ENCODE measurements around the gene GNAL. TPM values are rescaled to one million over a fixed set of nuclear protein-coding genes. Genes with fewer than 3 reads are reported as not detected.

The GNAL gene
- total and polyA plus RNA-seq, 2 experiments from 2014 or later = 7.5 to 21.6 TPM

- H4K20me1 ChIP-seq (replicated peaks; ENCODE audit: insufficient read depth) = no peaks in the 10 kb centered on the region
- H3K27ac Mint-ChIP-seq = no peak overlapping the region
- H3K27me3 ChIP-seq (ENCODE audit: insufficient read depth) = no peaks in the 10 kb centered on the region
- no peaks in the 10 kb centered on the region for H3K36me3 ChIP-seq (ENCODE audit: insufficient read depth)
- no peaks in the 10 kb centered on the region for H3F3A ChIP-seq (replicated peaks; ENCODE audit: low read depth)
- peaks cover 4% of the 10 kb centered on the region for H3K27me3 Mint-ChIP-seq (ENCODE audit: insufficient read depth, low read depth, poor library complexity)
- H3K9me2 ChIP-seq (ENCODE audit: insufficient read depth) = no peaks in the 10 kb centered on the region
- no peak for DNase-seq (ENCODE audit: low spot score)
- TF ChIP-seq ZNF331 (CRISPR knock-in tag; IDR thresholded peaks at IDR 0.05; ENCODE audit: low read depth) (no peak), NANOG (IDR thresholded peaks at IDR 0.05; ENCODE audit: borderline replicate concordance) (no peak), POLR2AphosphoS5 (IDR thresholded peaks at IDR 0.05; ENCODE audit: low read depth) (no peak), CTCF (conservative IDR thresholded peaks at IDR 0.05; ENCODE audit: low read depth in 2 of 2) (no peak), EZH2phosphoT487 (IDR thresholded peaks at IDR 0.05; ENCODE audit: unreplicated experiment) (no peak), EZH2 (IDR thresholded peaks at IDR 0.05; ENCODE audit: low read depth, unreplicated experiment) (no peak), ETS1 (IDR thresholded peaks at IDR 0.05) (no peak)
- H3K4me3 Mint-ChIP-seq = no peak overlapping the region
- H3K4me1 ChIP-seq (ENCODE audit: insufficient read depth) = peaks cover 8% of the 10 kb centered on the region
- no peak overlapping the region for H3K4me3 ChIP-seq
- no peaks in the 10 kb centered on the region for H3K79me2 ChIP-seq (replicated peaks; ENCODE audit: insufficient read depth)
- no peaks in the 10 kb centered on the region for H3K36me3 Mint-ChIP-seq (ENCODE audit: low read depth)
- no peak for ATAC-seq
- no peak overlapping the region for H3K4me2 ChIP-seq
- peaks cover 15% of the 10 kb centered on the region for H3K4me1 Mint-ChIP-seq
- no peaks in the 10 kb centered on the region for H3K9me3 Mint-ChIP-seq
- no peak overlapping the region for H2AFZ ChIP-seq
- no peak overlapping the region for H3K27ac ChIP-seq (ENCODE audit: low read depth)
Measured at GRCh38 chr18:11801573-11801972, 112.5 kb downstream of the GNAL start.

- Histone ChIP-seq H3K4me1 (ENCODE audit: insufficient read depth) (peaks cover 14% of the 10 kb centered on the region), H3K9me2 (ENCODE audit: insufficient read depth) (no peaks in the 10 kb centered on the region), H3K27ac (ENCODE audit: low read depth) (no peak overlapping the region), H3K4me3 (no peak overlapping the region), H3K27me3 (ENCODE audit: insufficient read depth) (no peaks in the 10 kb centered on the region), H2AFZ (no peak overlapping the region), H3F3A (replicated peaks; ENCODE audit: low read depth) (0 out of 2 replicates have a peak, but pooled peaks cover 4% of the 10 kb centered on the region), H3K4me2 (no peak overlapping the region), H4K20me1 (replicated peaks; ENCODE audit: insufficient read depth) (no peaks in the 10 kb centered on the region), H3K79me2 (replicated peaks; ENCODE audit: insufficient read depth) (no peaks in the 10 kb centered on the region), H3K36me3 (ENCODE audit: insufficient read depth) (no peaks in the 10 kb centered on the region)
- H3K9me3 Mint-ChIP-seq = no peaks in the 10 kb centered on the region
- H3K4me1 Mint-ChIP-seq = peaks cover 19% of the 10 kb centered on the region
- no peak overlapping the region for H3K27ac Mint-ChIP-seq
- no peak for ATAC-seq
- H3K4me3 Mint-ChIP-seq = no peak overlapping the region
- DNase-seq (ENCODE audit: low spot score) = no peak
- no peaks in the 10 kb centered on the region for H3K36me3 Mint-ChIP-seq (ENCODE audit: low read depth)
- TF ChIP-seq JUNB (IDR thresholded peaks at IDR 0.05; ENCODE audit: unreplicated experiment) (no peak), REST (IDR thresholded peaks at IDR 0.05; ENCODE audit: unreplicated experiment) (peak; percentile 26)
- peaks cover 4% of the 10 kb centered on the region for H3K27me3 Mint-ChIP-seq (ENCODE audit: insufficient read depth, low read depth, poor library complexity)
Measured at GRCh38 chr18:11802158-11802557, 113.1 kb downstream of the GNAL start.

Data from GM23338 (cell line).